Measurements from ENCODE around the gene HOXB3.

- no peak for TF ChIP-seq POLR2A (IDR thresholded peaks at IDR 0.05)
- no peak for TF ChIP-seq CTCF (IDR thresholded peaks at IDR 0.05)
Observed at GRCh38 chr17:48540213-48540612, 49.8 kb downstream of the HOXB3 start.
